ENCODE measurements around the gene EIF4A2.

- TF ChIP-seq EZH2 (optimal IDR thresholded peaks at IDR 0.05; ENCODE audit: low read depth, low read length) (no peak), CTCF (IDR thresholded peaks at IDR 0.05; ENCODE audit: low read length) (no peak), EZH2phosphoT487 (IDR thresholded peaks at IDR 0.05; ENCODE audit: low read length) (no peak)
These were observed 32.1 kb downstream of the EIF4A2 start for GRCh38 chr3:186815435-186815834.
